Measurements from ENCODE around the gene EGR2.
A peak's percentile ranks its signal among the peaks of the same experiment; 100 is the strongest.

Gene EGR2

DNA sequence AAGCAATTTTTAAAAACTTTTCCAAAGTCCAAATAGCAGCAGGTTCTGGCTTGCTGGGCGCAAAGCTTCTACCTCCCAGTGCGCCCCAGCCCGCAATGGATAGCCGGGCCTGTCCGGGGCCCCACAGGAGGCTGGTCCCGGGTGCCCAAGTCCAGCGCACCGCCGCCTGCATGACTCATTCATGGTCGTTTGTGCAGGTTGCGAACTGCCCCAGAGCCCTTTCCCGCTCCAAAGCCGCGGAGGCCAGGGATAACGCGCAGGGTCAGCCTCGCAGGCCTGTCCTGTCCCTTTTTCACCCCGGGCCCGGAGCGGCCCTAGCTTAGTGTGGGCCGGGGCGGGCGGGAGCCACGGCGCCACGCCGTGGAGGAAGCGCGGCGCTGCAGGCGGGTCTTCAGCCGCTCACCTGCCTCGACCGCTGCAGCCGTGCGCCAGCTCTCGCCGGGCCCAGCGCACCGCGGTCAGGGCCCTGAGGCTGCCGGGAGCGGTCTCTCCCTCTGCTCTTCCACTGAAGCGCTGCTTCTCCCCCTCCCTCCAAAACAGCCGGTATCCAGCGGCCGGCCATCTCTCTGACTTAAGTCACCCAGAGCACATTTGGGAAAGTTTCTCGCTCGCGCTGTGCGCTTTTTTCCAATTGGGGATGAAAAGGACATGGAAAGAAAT, 1.7 kb upstream of the EGR2 start:
- no peak for DNase-seq

DNA sequence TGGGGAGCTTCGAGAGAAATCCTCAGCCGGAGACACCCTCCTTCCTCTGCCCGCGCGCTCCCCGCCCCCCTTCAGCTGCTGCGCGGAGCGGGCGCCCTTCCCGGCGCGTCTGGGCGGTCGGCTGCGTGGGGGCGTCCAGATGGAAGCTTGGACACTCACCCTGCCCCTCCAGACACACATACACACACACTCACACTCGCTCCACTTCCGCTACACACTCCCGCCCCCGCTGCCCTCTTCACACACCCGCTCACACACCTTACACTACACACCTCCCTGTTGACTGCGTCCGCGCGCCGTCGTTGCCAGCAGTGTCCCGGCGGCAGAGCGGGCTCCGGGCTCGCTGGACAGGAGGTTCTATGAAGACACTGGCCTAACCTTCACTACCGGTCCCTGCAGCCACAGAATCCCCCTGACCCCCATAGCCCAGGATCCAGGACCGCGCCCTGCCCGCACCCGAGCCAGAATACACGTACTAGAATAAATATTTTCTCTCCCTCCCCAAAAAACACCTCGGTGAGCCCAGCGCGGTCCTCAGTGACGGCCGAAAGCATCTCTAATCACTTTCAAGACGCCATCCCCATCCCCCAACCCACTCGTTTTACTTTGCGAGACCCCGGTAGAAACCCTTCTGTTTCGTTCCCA, 1.1 kb upstream of the EGR2 start:
- DNase-seq, result no peak

DNA sequence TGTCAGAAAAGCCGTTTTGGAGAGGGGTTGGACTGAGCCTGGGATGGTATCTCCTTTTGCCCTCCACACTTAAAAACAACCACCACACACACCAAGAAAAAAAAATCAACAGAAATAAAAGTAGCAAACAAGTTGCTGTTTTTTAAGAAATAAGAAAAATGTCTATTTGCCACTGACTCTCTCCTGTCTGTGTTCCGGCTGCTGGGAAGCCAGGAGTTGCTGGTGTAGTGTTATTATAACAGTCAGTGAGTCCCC, 163 bp downstream of the EGR2 start:
- no peak for DNase-seq

DNA sequence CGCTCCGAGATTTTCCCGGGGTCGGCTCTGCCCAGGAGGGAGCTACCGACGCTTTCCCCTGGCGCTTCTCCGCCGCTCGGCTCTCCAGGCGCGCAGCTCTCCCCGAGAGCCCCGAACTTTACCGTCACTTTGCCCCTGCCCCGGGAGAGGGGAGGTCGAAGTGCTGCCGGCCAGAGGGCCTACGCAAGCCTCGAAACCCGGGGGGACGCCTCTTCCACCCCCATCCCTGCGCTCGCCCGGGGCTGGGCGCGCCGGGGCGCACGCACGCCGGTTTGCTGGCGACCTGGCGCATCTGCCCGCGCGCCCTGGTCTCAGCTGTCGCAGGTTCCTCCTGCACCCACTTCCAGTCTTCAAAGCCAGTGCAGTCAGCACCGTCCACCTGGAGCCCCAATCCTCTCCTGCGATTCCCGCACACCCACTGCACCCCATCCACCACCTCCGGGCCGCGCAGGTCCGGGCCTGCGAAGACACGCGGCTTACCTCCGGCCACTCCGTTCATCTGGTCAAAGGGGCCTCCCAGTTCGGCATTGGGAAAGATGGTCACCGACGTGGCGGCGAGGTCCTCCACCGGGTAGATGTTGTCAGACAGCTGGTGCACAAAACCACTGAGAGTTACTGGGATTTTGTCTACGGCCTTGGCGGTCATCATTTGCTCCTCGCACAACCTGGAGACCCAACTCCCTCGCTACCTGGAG, 638 bp downstream of the EGR2 start:
- DNase-seq, result no peak

DNA sequence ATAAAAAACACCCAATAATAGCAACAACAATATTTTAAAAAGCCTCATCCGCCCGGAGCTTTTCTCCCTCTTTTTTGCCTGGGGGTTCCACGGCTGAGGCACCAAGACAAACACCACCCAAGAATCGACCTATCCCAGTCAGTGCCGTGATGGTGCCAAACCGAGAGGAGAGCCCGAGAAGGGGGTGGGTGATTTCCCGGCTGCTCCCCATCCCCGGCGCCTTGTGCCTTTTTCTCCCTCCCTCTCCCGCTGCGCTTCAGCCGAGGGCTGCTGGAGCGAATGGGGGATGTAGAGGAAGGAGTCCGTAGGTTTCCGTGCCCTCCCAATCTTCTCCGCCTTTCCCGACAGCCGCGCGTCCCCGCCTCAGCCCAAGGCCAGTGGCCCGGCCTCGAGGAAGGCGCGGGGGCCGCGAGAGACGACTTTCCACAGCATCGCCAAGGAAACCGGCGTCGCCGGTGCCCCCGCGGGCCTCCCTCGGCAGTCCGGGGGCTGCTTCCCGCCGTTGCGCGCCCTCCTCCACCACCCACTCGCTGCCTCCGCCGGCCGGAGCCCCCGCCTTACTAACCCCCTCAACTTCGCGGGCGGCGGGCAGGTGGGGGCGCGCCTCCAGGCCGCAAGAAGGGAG, 1.3 kb downstream of the EGR2 start:
- no peak for DNase-seq

DNA sequence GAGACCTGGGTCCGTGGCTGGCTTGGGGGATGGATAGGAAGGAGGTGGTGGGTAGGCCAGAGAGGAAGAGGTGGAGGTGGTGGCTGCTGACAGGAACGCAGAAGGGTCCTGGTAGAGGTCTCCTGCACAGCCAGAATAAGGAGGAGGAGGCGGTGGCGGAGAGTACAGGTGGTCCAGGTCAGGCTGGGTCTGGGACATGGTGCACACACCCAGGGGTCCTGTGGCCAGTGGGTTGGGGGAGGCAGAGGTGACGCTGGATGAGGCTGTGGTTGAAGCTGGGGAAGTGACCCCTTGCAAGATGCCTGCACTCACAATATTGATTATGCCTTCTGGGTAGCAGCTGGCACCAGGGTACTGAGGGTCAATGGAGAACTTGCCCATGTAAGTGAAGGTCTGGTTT, 2.2 kb downstream of the EGR2 start:
- DNase-seq, result no peak

DNA sequence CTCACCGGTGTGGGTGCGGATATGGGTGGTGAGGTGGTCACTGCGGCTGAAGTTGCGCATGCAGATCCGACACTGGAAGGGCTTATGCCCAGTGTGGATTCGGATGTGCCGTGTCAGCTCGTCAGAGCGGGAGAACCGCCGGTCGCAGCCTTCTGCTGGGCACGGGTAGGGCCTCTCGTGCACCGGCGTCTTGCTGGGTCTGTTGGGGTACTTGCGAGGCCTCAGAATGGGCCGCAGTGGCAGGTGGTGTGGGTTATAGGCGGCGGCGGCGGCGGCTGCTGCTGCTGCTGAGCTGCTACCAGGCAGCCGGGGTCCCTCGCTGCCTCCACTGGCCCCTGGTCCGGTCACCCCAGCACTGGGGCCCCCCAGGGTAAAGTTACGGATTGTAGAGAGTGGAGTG, 2.7 kb downstream of the EGR2 start:
- no peak for DNase-seq

DNA sequence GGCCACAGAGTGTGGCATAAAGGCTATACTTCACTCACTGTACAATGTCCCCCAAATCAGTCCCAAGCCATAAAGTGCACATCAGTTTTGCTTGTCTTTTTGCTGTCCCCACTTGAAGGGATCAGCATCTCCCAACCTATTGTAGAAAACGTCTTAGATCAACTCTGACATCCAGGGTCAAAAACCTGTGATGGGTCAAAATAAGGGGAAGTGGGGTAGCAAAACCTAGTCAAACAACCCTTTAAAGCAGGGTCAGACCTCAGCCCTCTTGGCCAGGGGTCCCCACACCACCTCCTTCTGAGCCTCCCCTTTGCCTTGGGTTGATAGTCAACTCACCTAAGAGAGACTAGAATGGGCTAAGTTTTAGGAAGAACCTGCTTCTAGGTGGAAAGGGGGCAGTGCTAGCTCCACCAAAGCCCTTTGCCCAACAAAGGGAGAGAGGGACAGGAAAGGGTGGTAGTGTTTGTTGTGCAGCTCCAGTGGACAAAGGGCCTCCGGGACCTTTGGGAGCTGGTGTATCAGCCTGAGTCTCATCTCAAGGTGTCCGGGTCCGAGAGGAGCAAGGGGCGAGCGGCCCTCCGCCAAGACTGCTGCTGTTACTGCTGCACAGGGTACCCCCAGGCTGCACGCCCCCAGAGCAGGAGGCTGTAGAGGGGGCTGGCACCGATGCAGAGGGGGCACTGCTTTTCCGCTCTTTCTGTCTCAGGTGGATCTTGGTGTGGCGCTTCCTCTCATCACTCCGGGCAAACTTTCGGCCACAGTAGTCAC, 3.3 kb downstream of the EGR2 start:
- no peak for DNase-seq

DNA sequence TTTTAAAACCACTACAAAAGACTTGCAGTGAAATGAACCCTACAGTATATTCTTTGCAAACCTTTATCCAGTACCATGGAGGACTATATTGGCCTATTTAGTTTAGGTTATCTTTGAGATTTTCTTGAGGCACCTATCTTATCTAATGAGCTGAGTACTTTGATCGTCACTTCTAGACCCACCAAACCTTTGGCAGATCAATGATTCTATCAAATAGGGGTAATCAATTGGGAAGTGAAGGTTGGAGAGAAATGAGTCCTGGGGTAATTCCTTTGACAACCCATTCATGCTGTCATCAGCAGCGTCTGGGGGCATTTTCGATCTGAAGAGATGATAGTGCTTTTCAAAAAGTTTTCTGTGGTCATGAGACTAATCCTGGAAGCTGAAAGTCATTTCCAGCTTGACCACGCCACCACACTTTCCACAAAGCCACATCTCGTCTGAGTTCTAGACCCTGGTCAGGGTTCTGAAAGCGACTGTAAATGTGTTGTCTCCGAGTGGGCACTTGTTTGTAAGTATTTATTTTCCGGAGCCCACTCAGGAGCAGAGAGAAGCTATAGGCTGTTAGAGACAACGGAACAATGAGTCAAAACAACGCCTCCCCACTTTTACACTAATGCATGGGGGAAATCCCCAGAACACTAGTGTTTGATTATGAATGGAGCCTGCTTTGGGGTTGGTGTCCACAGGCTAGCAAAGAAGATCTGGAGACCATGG, 4.8 kb downstream of the EGR2 start:
- DNase-seq, result no peak

DNA sequence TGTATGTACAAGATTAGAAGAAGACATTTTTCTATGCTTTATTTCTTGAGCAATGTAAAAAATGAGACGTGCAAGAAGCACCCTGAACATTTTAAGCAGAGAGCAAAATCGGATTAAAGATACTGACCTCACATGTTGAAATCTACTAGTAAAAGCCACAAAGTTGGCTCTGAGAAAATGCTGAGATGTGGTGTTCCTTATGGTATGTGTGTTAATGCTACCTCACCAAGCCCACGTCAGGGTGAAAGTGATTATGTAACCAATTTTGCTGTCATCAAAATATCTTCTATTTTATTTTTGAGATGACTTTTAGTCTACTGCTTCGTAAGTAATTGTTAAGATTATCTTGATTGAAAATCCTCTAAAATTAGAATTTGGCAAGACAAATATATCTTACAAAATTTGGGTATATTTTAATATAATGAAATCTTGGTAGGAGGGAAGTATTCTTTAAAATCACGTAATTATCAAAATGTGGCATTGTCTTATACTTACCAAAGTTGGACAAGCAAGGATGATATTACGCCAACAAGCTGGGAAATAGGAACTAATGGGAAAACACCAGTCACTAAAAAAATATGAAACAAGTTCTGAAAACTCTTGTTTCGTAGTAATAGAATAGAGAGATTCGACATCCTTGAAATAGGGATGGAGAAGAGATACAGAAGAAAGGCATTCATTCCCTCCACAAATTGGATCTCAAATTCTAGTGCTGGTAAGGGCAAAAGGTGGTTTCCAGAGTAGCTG, 5.8 kb downstream of the EGR2 start:
- DNase-seq, result no peak

DNA sequence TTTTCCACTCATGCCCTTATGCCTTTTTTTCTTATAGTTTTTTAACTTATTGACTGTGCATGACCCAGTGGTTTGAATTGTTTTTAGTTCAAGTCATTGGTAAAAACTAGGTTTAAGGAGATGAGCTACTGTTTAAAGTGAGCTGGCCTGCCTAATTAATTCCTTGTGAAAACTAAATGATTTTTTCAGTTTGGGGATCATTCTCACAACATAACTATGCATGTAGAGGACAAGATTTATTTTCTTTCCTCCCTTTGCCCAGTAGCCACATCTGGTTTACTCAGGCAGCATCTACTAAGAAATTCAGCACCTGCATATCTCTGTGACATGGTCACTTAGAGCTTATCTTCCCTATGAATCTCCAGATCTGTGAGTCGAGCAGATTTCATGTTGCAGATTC, 9.9 kb downstream of the EGR2 start:
- no peak for DNase-seq

DNA sequence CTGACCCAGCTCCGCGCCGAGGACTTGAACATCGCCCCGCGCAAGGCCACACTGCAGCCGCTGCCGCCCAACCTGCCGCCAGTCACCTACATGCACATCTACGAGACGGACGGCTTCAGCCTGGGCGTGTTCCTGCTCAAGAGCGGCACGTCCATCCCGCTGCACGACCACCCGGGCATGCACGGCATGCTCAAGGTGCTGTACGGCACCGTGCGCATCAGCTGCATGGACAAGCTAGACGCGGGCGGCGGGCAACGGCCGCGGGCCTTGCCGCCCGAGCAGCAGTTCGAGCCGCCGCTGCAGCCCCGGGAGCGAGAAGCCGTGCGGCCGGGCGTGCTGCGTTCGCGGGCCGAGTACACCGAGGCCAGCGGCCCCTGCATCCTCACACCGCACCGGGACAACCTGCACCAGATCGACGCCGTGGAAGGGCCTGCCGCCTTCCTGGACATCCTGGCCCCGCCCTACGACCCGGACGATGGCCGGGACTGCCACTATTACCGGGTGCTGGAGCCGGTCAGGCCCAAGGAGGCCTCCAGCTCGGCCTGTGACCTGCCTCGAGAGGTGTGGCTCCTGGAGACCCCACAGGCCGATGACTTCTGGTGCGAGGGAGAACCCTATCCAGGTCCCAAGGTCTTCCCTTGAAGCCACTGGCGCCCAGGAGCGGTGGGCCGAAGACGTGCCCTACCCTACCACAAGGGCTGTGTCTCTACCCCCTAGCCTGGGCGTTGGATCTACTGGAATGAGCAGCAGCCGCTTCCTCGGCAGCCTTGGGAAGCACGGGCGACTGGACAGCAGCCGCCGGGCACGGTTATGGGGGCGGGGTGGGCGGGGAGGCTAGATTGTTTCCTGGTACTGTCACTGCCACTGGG, 10.7 kb downstream of the EGR2 start:
- no peak for DNase-seq

DNA sequence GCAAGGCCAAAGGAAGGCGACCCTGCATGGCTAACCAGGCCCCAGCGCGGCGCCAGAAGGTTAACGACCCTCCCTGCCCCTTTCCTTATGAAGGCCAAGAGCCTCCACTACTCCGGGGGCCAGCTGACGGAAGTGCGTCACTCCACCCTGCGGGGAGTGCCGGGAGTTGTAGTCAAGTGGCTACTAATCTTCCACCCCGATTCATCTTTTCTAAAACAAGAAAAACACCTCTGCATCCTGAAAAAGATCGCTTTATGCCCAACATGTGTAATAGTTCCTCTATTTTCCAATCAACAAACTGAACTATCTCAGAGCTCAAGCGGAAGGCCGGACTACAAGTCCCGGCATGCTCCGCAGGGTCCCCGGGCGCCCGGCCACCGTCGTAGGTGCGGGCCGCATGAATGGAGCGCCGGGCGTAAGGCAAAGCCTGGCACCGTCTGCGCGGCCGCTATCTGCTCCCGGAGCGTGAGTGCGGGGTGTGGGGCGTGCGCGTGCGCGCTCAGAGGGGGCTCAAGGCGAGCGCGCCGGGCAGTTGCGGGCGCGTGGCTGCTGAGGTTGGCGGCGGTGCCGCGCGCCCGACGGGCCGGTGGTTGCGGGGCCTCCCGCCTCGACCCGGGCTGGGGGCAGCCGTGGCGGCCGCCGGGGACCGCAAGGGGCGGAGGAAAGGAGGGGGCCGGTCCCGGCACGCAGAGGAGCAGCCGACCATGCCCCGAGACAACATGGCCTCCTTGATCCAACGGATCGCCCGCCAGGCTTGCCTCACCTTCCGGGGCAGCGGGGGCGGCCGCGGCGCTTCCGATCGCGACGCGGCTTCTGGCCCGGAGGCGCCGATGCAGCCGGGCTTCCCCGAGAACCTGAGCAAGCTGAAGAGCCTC, 11.6 kb downstream of the EGR2 start, which contains the start of gene ADO:
ADO (plus strand) TSS at position 365 of the 875 bp plus-strand sequence; CDS start at position 705, 340 bp downstream.
- DNase-seq, result peak; percentile 82

DNA sequence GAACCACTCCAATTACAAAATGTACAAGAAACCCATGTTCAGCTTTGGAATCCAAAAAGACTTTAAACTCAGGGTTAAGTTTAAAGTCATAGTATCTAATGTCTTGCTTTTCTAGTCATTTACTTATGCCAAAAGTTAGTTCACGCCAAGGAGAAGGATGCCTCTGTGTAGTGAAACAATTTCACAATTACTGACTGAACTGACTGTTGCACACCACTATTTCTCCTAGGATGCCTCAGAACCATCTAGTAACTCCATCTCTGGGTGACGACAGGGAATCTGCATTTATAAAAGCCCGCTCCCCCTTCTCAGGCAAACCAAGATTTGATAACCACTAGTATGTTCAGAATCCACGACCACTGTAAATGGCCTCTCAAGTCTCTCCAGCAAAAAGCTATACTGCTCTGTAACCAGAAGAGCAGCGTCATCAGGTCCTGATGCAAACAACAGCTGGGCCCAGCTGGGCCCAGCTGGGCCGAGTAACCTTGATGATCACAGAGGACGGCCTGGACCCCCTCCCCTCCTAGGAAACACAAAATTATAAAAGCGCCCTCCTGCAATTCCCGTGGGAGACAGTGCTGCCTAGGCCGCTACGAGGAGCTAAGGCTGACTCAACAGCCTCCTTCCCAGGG, 12.3 kb downstream of the EGR2 start:
- DNase-seq, result no peak

DNA sequence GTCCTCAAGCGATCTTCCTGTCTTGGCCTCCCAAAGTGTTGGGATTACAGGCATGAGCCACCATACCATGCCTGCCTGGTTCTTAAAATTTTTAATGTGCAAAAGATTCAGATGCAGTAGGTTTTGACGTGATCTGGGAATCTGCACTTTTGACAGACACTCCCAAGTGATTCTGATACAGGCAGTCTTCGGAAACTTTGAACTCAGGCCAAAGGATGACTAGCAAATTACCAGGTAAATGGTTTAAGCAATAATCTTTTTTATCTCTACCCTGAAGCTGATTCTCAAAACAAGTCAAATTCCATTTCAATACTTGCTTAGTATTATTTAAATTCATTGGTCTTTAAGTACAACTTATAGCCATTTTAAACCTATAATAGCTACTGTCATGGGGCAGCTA, 14.3 kb downstream of the EGR2 start:
- DNase-seq, result no peak

DNA sequence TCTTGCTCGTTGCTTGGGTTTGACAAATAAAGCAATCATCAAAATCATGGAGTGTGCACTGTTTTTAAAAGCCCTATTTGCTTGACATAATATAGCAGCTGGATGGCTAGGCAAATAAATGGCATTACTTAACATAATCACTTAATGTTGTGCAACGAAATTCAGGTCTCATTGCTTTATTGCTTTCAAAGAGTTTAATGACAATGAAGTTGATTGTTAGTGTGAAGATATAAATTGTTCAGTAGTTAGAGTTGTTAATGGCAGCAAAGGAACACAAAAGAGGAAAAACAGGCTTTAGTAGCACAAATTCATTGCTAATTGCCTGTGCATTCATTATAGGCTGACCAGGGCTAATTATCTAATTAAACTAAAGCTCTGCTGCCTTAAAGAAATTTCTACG, 19.3 kb downstream of the EGR2 start:
- DNase-seq, result no peak

DNA sequence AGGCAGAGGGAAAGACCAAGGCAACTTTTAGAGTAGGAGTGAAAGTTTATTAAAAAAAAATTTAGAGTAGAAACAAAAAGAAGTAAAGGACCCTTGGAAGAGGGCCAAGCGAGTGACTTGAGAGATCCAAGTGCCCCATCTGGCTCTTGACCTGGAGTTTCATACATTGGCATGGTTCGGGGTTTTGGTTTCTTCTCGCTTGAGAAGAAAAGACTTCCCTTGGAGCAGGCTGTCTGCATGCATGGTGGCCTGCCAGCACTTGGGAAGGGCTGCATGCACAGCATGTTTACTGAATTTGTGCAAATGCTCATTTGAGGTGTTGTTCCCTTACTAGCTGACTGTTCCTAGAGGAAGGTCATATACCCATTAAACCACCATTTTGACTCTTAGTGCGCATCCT, 20.4 kb downstream of the EGR2 start:
- no peak for DNase-seq

DNA sequence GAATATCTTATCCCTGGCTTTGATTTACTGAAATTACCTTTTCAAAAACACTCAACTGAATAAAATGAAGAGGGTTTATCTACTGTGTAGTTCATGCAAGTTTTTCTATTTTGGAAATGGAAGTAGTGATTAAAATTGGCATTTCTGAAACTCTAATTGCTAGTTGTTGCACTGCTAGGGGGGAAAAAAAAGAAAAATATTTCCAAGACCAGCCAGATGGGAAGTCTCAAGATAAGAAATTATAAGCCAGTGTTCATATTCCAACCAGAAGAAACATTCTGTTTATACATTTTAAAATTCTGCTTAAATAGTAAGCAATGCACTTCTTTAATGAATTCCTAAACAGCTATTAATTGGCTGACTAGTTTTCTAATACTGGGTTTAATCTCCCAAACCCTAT, 21.1 kb downstream of the EGR2 start:
- no peak for DNase-seq

DNA sequence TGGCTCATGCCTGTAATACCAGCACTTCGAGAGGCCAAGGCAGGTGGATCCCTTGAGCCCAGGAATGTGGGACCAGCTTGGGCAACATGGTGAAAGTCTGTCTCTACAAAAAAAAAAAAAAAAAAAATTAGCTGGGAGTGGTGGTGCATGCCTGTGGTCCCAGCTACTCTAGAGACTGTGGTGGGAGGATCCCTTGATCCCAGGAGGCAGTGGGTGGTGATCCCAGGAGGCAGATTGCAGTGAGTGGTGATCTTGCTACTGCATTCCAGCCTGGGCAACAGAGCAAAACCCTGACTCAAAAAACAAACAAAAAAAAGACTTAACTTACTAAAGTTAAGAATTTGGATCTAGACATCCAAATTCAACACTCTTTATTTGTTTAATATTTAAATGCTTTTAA, 21.9 kb downstream of the EGR2 start:
- no peak for DNase-seq

All from NCI-H1092 (cell line).